Right ventricle myocardium inferior (tissue), 1 donor: ENCODE results near the gene RANBP2. TPM values are rescaled to one million over a fixed set of nuclear protein-coding genes. Genes with fewer than 3 reads are reported as not detected.
A peak's percentile ranks its signal among the peaks of the same experiment; 100 is the strongest.
"Not testable (repeated sequence)": the region's sequence is repeated elsewhere in the genome, so short reads cannot be mapped to it uniquely, and the experiment has no call there.

ENCODE experiments used
- ATAC-seq: fragments of 200-7000 bp; cut with Tn5 transposase; one replicate; pipeline ENCODE4 v1.9.1; 2020; ENCODE audit warnings: mild to moderate bottlenecking, moderate library complexity
- DNase-seq: peaks from one replicate; pipeline ENCODE4 v3.0.0; 2021; ENCODE audit errors: missing footprints
- intact Hi-C: fragments of 100-400 bp; cut with DNase I; formaldehyde crosslinking; loops from one replicate; pipeline ENCODE4 v1.11.0; 2022
- total RNA-seq: library from RNA; stranded (reverse); fragmentation: NEBNext Ultra II Directional; extraction: Animal tissue kit (Norgen Biotek cat#: 25700); gene quantifications from one replicate; pipeline ENCODE4 v1.2.1, GENCODE V29; 2021
- donor health status: DM: no; HTN: yes; CAD: no; lungs with severe emphysema.

The RANBP2 gene
- total RNA-seq, 1 donor from 2014 or later = 48.7 TPM

GRCh38 chr2:108762618-108763017 is 43.3 kb downstream of the RANBP2 start:
- ATAC-seq, intact Hi-C loops, DNase-seq: not testable (repeated sequence)

GRCh38 chr2:108766671-108767070 is 47.4 kb downstream of the RANBP2 start:
- DNase-seq, intact Hi-C loops, ATAC-seq: not testable (repeated sequence)

- ATAC-seq, intact Hi-C loops, DNase-seq: not testable (repeated sequence)
These were observed 48.6 kb downstream of the RANBP2 start for GRCh38 chr2:108767859-108768258.

- ATAC-seq = no peak
- intact Hi-C loops = no loop called here
- DNase-seq = no peak
These were observed 57.2 kb downstream of the RANBP2 start for GRCh38 chr2:108776475-108776874.

- ATAC-seq (no peak), DNase-seq (no peak)
- intact Hi-C loops = no loop called here
These were observed 59.6 kb downstream of the RANBP2 start for GRCh38 chr2:108778857-108779256.

GRCh38 chr2:108786008-108786353 is 66.7 kb downstream of the RANBP2 start:
- intact Hi-C loops = no loop called here
- no peak for ATAC-seq
- DNase-seq = no peak

- DNase-seq (peak; percentile 97), ATAC-seq (peak; percentile 98)
- intact Hi-C loops = no loop called here
These were observed 67.3 kb downstream of the RANBP2 start, which contains the start of gene CCDC138 for GRCh38 chr2:108786354-108787215. CCDC138 (plus strand) TSS chr2:108786771; CDS start chr2:108786823, 52 bp downstream.

GRCh38 chr2:108787216-108787541 is 67.9 kb downstream of the RANBP2 start:
- ATAC-seq (no peak), DNase-seq (no peak)
- intact Hi-C loops = no loop called here

GRCh38 chr2:108803045-108803736 is 83.9 kb downstream of the RANBP2 start:
- ATAC-seq (no peak), DNase-seq (no peak)
- intact Hi-C loops = no loop called here

- DNase-seq (no peak), ATAC-seq (no peak)
- intact Hi-C loops = no loop called here
These were observed 85.8 kb downstream of the RANBP2 start for GRCh38 chr2:108805032-108805431.

- intact Hi-C loops = no loop called here
- DNase-seq = no peak
- no peak for ATAC-seq
These were observed 86.5 kb downstream of the RANBP2 start for GRCh38 chr2:108805782-108806181.

GRCh38 chr2:108806371-108807113 is 87.3 kb downstream of the RANBP2 start:
- intact Hi-C loops = no loop called here
- DNase-seq (no peak), ATAC-seq (no peak)

- no peak for ATAC-seq
- intact Hi-C loops = no loop called here
- DNase-seq = no peak
These were observed 90.7 kb downstream of the RANBP2 start for GRCh38 chr2:108809936-108810335.

GRCh38 chr2:108810993-108811957 is 92.0 kb downstream of the RANBP2 start:
- intact Hi-C loops = no loop called here
- ATAC-seq (no peak), DNase-seq (no peak)

GRCh38 chr2:108813732-108814131 is 94.5 kb downstream of the RANBP2 start:
- ATAC-seq (no peak), DNase-seq (no peak)
- intact Hi-C loops = no loop called here

- no peak for DNase-seq
- ATAC-seq = no peak
- intact Hi-C loops = no loop called here
These were observed 101.2 kb downstream of the RANBP2 start for GRCh38 chr2:108820482-108820881.

GRCh38 chr2:108823286-108823685 is 104.0 kb downstream of the RANBP2 start:
- intact Hi-C loops = no loop called here
- ATAC-seq = no peak
- no peak for DNase-seq

- intact Hi-C loops = no loop called here
- ATAC-seq = no peak
- no peak for DNase-seq
These were observed 105.2 kb downstream of the RANBP2 start for GRCh38 chr2:108824316-108825070.
